Measurements from ENCODE around the gene IQCK.
A peak's percentile ranks its signal among the peaks of the same experiment; 100 is the strongest.

IQCK gene

GRCh38 chr16:19802612-19803011 is 84.5 kb downstream of the IQCK start:
- DNase-seq (ENCODE audit: low spot score), result no peak

GRCh38 chr16:19804538-19805323 is 86.7 kb downstream of the IQCK start:
- DNase-seq (ENCODE audit: low spot score), result no peak

GRCh38 chr16:19805459-19806162 is 87.5 kb downstream of the IQCK start:
- DNase-seq (ENCODE audit: low spot score), result no peak

GRCh38 chr16:19808061-19808641 is 90.1 kb downstream of the IQCK start:
- no peak for DNase-seq (ENCODE audit: low spot score)

- no peak for DNase-seq (ENCODE audit: low spot score)
Measured at GRCh38 chr16:19809121-19809635, 91.1 kb downstream of the IQCK start.

- DNase-seq (ENCODE audit: low spot score), result no peak
Measured at GRCh38 chr16:19809693-19810092, 91.6 kb downstream of the IQCK start.

- DNase-seq (ENCODE audit: low spot score), result no peak
Measured at GRCh38 chr16:19810817-19811731, 93.0 kb downstream of the IQCK start.

GRCh38 chr16:19812986-19813385 is 94.9 kb downstream of the IQCK start:
- no peak for DNase-seq (ENCODE audit: low spot score)

- DNase-seq (ENCODE audit: low spot score), result no peak
Measured at GRCh38 chr16:19815418-19815817, 97.3 kb downstream of the IQCK start.

- no peak for DNase-seq (ENCODE audit: low spot score)
Measured at GRCh38 chr16:19817122-19817521, 99.1 kb downstream of the IQCK start.

- no peak for DNase-seq (ENCODE audit: low spot score)
Measured at GRCh38 chr16:19817875-19818274, 99.8 kb downstream of the IQCK start.

- no peak for DNase-seq (ENCODE audit: low spot score)
Measured at GRCh38 chr16:19822533-19822932, 104.5 kb downstream of the IQCK start.

- no peak for DNase-seq (ENCODE audit: low spot score)
Measured at GRCh38 chr16:19823322-19823721, 105.3 kb downstream of the IQCK start.

GRCh38 chr16:19824216-19824615 is 106.1 kb downstream of the IQCK start:
- no peak for DNase-seq (ENCODE audit: low spot score)

GRCh38 chr16:19829844-19830692 is 112.0 kb downstream of the IQCK start:
- DNase-seq (ENCODE audit: low spot score), result peak; percentile 32

GRCh38 chr16:19830902-19831560 is 113.0 kb downstream of the IQCK start:
- no peak for DNase-seq (ENCODE audit: low spot score)

GRCh38 chr16:19831678-19832077 is 113.6 kb downstream of the IQCK start:
- DNase-seq (ENCODE audit: low spot score), result no peak

- no peak for DNase-seq (ENCODE audit: low spot score)
Measured at GRCh38 chr16:19833176-19833575, 115.1 kb downstream of the IQCK start.

- no peak for DNase-seq (ENCODE audit: low spot score)
Measured at GRCh38 chr16:19833581-19833980, 115.5 kb downstream of the IQCK start.

GRCh38 chr16:19835196-19835595 is 117.1 kb downstream of the IQCK start:
- DNase-seq (ENCODE audit: low spot score), result no peak
